ENCODE data around the gene NDUFV3.
"Not testable (repeated sequence)": the region's sequence is repeated elsewhere in the genome, so short reads cannot be mapped to it uniquely, and the experiment has no call there.

Gene NDUFV3

GRCh38 chr21:42903817-42904216 is 10.7 kb downstream of the NDUFV3 start:
- no peak for DNase-seq (ENCODE audit: low read depth)
- TF ChIP-seq, protein P1, sequence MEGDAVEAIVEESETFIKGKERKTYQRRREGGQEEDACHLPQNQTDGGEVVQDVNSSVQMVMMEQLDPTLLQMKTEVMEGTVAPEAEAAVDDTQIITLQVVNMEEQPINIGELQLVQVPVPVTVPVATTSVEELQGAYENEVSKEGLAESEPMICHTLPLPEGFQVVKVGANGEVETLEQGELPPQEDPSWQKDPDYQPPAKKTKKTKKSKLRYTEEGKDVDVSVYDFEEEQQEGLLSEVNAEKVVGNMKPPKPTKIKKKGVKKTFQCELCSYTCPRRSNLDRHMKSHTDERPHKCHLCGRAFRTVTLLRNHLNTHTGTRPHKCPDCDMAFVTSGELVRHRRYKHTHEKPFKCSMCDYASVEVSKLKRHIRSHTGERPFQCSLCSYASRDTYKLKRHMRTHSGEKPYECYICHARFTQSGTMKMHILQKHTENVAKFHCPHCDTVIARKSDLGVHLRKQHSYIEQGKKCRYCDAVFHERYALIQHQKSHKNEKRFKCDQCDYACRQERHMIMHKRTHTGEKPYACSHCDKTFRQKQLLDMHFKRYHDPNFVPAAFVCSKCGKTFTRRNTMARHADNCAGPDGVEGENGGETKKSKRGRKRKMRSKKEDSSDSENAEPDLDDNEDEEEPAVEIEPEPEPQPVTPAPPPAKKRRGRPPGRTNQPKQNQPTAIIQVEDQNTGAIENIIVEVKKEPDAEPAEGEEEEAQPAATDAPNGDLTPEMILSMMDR (IDR thresholded peaks at IDR 0.05; ENCODE audit: control insufficient read depth, extremely low read depth, insufficient read depth): no peak
- no peak overlapping the region for H3K4me3 ChIP-seq (ENCODE audit: low read depth, low read length)

GRCh38 chr21:42905195-42905594 is 12.1 kb downstream of the NDUFV3 start:
- TF ChIP-seq, protein P1 (IDR thresholded peaks at IDR 0.05; ENCODE audit: control insufficient read depth, extremely low read depth, insufficient read depth): no peak

DNA sequence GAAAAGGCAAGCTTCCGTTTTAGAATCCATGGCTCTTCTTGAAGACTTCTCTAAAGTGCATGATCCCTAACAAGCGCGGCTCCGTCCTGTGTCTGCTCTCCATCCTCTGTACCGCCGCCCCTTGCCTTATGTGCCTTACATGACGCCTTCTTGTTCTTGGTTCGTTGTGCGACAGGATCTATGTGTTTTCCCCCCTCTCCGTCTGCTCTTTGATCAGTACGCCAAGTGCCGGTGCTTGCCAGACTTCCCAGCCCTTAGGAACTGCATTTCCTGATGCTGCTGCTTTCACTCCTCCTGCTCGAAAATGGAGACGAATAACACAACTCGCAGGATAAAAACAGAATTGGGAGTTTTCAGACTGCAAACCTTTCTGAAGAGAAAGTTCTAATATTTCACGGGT is 13.1 kb downstream of the NDUFV3 start:
- DNase-seq (ENCODE audit: low read depth): no peak
- TF ChIP-seq, protein P1 (IDR thresholded peaks at IDR 0.05; ENCODE audit: control insufficient read depth, extremely low read depth, insufficient read depth): no peak
- H3K4me3 ChIP-seq (ENCODE audit: low read depth, low read length): no peak overlapping the region

More at GRCh38 chr21:42905195-42905594, 12.1 kb downstream of the NDUFV3 start:
- no peak for DNase-seq (ENCODE audit: low read depth)
- no peak overlapping the region for H3K4me3 ChIP-seq (ENCODE audit: low read depth, low read length)

DNA sequence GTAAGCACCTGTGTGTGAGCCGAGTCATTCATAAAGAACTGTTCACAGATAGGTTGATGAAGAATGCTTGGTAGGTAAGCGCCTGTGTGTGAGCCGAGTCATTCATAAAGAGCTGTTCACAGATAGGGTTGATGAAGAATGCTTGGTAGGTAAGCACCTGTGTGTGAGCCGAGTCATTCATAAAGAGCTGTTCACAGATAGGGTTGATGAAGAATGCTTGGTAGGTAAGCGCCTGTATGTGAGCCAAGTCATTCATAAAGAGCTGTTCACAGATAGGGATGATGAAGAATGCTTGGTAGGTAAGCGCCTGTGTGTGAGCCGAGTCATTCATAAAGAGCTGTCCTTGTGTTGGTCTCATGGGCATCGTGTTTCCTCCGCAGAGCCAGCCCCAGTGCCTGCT is 15.4 kb downstream of the NDUFV3 start:
- DNase-seq (ENCODE audit: low read depth); H3K4me3 ChIP-seq (ENCODE audit: low read depth, low read length): not testable (repeated sequence)

DNA sequence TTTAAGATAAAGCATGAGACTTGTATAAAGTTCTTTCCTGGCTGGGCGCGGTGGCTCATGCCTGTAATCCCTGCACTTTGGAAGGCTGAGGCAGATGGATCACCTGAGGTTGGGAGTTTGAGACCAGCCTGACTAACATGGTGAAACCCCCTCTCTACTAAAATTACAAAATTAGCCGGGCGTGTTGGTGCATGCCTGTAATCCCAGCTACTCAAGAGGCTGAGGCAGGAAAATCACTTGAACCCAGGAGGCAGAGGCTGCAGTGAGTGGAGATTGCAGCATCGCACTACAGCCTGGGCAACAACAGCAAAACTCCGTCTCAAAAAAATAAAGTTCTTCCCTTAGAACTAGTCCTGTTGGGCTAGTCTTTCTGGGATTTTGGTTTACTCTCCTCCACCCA is 18.8 kb downstream of the NDUFV3 start:
- H3K4me3 ChIP-seq (ENCODE audit: low read depth, low read length); DNase-seq (ENCODE audit: low read depth): not testable (repeated sequence)

DNA sequence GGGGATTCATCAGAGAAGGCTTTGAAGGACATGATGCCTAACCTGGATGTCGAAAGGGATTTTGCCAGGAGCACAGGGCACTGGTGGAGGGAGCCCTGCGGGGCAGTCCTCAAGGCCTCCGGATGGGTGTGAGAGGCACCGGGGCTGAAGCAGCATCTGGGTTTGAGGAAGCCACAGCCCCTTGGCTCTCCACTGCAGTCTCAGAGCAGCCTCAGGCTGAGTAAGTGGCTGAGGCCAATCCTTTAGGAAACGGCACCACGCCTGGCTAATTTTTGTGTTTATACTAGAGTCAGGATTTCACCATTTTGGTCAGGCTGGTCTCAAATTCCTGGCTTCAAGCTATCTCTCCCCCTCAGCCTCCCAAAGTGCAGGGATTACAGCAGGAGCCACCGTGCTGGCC is 20.4 kb downstream of the NDUFV3 start:
- TF ChIP-seq, protein P1 (IDR thresholded peaks at IDR 0.05; ENCODE audit: control insufficient read depth, extremely low read depth, insufficient read depth): no peak
- no peak for DNase-seq (ENCODE audit: low read depth)

DNA sequence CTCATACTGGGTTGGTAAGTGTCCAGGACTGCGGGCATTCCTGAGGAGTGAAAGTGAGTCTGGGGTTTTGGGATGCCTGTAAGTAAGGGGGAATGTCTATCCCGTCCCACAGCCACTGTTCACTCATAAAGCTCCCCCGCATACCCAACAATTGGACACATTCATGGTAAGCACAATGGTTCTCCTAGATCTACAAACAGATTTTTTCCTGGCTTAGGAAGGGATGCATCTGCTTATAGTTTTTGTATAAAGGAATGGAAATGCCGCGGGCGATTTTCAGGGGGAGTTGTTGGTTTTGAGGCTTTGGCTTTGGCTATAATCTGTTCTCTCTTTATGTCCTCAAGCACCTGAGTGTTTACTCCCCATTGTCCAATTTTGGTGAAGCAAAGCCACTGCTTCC is 25.2 kb downstream of the NDUFV3 start:
- no peak overlapping the region for H3K4me3 ChIP-seq (ENCODE audit: low read depth, low read length)
- DNase-seq (ENCODE audit: low read depth): no peak
- TF ChIP-seq, protein P1 (IDR thresholded peaks at IDR 0.05; ENCODE audit: control insufficient read depth, extremely low read depth, insufficient read depth): no peak

More for the DNA sequence above, 20.4 kb downstream of the NDUFV3 start:
- no peak overlapping the region for H3K4me3 ChIP-seq (ENCODE audit: low read depth, low read length)

GRCh38 chr21:42921927-42922326 is 28.8 kb downstream of the NDUFV3 start:
- H3K4me3 ChIP-seq (ENCODE audit: low read depth, low read length): no peak overlapping the region
- no peak for DNase-seq (ENCODE audit: low read depth)
- TF ChIP-seq, protein P1 (IDR thresholded peaks at IDR 0.05; ENCODE audit: control insufficient read depth, extremely low read depth, insufficient read depth): no peak

Data from LNCaP clone FGC (cell line).